ENCODE measurements around the gene FOXP2.

DNA sequence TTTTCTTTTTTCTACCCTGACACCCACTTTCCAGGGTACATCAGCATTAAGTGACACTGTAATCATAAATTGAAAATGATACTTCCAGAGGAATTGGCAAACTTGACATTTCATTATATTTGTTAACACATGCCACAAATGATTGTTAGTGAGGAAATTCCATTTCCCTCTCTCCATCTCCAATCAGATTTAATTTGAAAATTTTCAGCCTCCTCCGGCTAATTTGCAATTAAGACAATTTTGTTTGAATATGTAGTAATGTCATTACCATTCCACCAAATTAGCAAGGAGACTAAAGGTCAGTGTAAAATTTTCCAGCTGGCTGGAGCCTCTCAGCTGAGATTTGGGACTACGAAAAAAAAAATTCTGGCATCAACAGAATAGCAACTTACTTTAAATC, 242.7 kb downstream of the FOXP2 start:
- no peak for TF ChIP-seq POLR2AphosphoS5 (IDR thresholded peaks at IDR 0.05; ENCODE audit: insufficient read depth, low read depth, low read length)
- TF ChIP-seq CTCF (IDR thresholded peaks at IDR 0.05; ENCODE audit: extremely low read depth in 1 of 2, insufficient read depth in 1 of 2, low read depth in 1 of 2, low read length in 2 of 2), result no peak
- TF ChIP-seq POLR2A (IDR thresholded peaks at IDR 0.05; ENCODE audit: low read depth, low read length), result no peak
- no peak for TF ChIP-seq MYC (IDR thresholded peaks at IDR 0.05; ENCODE audit: low read depth, low read length)

Measured in endothelial cell of umbilical vein (primary cell).